CD4-positive, alpha-beta T cell treated with Interleukin-15 for 1 hour (primary cell): Measurements from ENCODE around the gene OR10S1.
"Not testable (repeated sequence)": the region's sequence is repeated elsewhere in the genome, so short reads cannot be mapped to it uniquely, and the experiment has no call there.

Experiments
- DNase-seq: peaks from one replicate; pipeline ENCODE4 v3.0.0-alpha.2; 2020

OR10S1 gene, protein sequence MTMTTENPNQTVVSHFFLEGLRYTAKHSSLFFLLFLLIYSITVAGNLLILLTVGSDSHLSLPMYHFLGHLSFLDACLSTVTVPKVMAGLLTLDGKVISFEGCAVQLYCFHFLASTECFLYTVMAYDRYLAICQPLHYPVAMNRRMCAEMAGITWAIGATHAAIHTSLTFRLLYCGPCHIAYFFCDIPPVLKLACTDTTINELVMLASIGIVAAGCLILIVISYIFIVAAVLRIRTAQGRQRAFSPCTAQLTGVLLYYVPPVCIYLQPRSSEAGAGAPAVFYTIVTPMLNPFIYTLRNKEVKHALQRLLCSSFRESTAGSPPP

DNA sequence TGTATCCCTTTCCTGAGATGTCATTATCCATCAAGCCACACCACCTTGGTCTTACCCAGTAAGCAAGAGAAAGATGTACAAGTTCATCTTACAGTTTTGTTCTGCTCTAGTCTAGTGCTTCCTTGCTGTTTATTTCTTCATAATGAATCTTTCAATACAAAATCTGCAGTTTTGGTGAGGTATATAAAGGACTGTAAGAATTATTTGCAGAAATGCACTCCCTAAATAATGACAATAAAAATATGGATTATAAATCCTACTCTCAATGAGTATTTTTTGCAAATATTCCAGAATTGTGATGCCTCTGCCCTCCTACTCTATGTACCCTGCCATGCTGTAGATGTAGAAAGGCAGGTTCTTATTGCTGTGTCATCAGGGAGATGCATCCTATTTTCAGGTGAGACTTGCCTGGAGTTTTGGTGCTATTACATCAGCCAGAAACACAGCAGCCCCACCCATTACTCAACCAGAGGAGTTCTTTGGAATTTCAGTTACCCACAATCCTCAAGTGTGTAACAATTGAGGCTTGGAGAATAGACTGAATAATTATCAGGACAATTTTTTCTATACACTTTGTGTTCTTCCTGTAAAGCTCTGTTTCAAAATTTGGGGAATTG is at the start of gene OR10S1:
Gene OR10S1 (minus strand): TSS at position 51 of the 617 bp plus-strand sequence. CDS start 117 bp downstream, outside the sequence.
- DNase-seq: no peak

DNA sequence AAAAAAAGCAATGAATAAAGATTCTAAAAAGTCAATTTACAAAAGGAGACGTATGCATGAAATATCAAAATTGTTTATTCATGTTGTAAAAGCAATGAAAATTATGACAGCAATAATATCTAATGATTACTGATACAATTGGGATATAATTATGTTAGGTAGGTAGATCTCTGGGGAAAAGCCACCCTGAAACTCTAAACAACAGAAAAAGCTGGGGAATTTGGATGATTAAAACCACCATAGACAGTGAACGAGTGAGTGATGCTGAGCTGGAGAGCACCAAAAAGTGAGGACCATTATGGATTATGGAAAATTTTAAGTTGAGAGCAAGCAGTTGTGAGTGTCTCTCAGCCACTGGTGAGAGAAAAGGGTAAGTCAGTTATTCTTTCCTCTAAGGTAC is 48.9 kb upstream of the OR10S1 start, which contains the start of gene OR10G8:
Gene OR10G8 (plus strand): TSS at position 301 of the 400 bp plus-strand sequence. CDS start 2,825 bp downstream, outside the sequence.
- DNase-seq: no peak

DNA sequence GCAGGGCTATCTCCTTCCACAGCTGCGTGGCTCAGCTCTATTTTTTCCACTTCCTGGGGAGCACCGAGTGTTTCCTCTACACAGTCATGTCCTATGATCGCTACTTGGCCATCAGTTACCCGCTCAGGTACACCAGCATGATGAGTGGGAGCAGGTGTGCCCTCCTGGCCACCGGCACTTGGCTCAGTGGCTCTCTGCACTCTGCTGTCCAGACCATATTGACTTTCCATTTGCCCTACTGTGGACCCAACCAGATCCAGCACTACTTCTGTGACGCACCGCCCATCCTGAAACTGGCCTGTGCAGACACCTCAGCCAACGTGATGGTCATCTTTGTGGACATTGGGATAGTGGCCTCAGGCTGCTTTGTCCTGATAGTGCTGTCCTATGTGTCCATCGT is 38.3 kb upstream of the OR10S1 start:
- DNase-seq: not testable (repeated sequence)

DNA sequence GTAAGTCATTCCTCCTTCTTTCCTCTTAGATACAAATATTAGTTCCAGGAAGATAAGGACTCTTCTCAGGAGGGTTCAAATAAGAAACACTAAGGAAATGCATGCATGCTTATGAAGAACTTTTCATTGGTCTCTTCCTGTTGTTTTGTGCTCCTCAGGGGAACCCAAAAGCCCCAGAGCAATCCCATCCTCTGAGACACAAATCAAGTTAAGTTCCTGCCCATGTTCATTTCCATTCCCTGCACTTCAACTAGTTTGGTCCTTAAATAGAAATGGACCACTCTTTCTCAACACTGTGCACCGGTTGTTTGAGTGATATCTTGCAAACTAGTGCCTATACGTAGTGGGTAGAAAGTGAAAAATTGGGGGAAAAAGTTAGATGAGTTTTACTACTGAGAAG is 35.1 kb upstream of the OR10S1 start, which contains the start of gene OR10G4:
Gene OR10G4 (plus strand): TSS at position 301 of the 400 bp plus-strand sequence. CDS start 2,578 bp downstream, outside the sequence.
- no peak for DNase-seq

DNA sequence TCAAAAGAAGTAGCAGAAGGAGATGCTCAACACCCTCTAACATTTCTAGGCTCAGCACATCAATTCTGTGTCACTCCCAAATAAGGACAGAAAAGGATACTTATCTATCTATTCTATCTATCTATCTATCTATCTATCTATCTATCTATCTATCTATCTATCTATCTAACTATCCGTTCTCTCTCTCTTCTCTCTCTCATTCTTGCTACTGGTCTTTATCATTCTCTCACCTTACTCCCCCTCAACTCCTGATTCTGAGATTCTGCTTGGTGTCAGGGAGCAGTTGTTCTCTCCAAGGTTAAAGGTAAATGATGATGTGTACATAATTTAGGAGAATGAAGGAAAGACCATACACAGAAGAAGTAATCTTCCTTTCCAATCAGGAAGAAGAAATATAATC is 17.5 kb upstream of the OR10S1 start, which contains the start of gene OR10G6:
Gene OR10G6 (minus strand): TSS at position 43 of the 400 bp plus-strand sequence. CDS start 0 bp downstream, at position 43.
- DNase-seq: no peak

DNA sequence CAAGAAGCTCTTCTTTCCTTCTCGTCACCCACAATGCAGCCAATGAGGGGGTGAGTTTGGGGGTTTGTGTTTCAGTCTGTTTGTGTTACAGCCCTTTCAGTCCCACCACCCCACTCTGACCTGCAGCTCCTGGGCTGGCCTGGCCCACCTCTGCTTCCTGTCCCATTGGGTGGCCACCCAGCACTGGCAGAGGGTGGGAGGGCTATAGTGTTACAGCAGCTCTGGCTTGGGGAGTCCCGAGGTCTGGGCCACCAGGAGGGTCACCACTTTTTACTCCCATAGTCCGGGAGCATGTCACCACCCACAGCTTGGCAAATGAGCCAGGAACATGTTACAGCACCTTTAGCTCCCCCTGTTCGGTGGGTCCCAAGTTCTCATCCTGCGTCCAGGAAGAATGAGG is 1.7 kb upstream of the OR10S1 start:
- DNase-seq: no peak

DNA sequence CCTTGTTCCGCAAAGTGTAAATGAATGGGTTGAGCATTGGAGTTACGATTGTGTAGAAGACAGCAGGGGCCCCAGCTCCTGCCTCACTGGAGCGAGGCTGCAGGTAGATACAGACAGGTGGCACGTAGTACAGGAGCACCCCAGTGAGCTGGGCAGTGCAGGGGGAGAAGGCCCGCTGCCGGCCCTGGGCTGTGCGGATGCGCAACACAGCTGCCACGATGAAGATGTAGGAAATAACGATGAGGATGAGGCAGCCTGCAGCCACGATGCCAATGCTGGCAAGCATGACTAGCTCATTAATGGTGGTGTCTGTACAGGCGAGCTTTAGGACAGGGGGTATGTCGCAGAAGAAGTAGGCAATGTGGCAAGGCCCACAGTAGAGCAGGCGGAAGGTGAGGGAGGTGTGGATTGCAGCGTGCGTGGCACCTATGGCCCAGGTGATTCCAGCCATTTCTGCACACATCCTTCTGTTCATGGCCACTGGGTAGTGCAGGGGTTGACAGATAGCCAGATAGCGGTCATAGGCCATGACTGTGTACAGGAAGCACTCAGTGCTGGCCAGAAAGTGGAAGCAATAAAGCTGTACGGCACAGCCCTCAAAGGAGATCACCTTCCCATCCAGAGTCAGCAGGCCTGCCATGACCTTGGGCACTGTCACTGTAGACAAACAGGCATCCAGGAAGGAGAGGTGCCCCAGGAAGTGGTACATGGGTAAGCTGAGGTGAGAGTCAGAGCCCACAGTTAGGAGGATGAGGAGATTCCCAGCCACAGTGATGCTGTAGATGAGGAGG is 616 bp downstream of the OR10S1 start:
- no peak for DNase-seq

DNA sequence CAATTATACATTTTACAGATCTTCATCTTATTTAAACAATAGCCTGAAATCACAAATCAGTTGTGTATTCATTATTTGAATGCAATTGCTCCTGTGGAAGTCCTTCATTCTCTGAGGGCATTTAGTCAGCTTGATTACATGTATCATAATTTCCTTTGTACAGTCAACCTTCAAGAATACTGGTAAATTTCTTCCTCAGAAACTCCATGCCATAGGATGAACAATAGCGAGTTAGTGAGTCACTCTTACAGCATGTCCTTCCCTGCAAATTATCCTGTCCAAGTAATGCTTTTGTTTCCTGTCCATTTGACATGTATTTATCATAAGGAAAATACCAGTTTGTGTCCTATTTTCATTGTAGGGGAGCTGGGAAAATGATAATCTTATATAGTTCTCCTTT is 3.8 kb downstream of the OR10S1 start:
- no peak for DNase-seq

DNA sequence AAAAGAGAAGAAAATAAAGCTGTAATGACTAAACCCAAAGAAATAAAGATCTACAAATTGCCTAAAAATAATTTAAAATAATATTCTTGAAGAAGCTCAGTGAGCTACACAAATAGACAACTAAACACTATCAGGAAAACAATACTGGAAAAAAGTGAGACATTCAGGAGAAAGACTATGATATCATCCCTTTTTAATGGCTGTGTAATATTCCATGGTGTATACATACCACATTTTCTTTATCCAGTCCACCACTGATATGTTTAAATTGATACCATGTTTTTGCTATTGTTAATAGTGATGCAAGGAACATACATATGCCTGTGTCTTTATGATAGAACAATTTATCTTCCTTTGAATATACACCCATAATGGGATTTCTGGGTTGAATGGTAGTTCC is 20.8 kb downstream of the OR10S1 start:
- no peak for DNase-seq

DNA sequence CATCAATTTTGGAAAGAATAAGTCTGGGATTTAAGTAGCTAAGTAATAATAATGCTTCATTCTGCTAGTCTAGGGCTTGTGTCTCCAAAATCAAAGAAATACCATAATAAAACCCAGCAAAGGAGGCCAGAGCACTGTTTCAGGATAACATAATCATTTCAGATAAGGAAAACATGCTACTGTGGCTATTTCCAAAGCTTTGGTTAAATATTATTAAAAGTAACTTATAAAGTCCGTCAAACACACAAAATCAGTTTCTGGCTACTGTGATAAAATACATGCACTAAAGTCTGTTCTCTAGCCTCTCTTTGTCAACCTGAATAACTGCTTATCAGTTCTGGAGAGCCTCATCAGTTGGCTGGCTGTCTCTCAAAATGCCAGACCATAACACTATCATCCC is 32.4 kb downstream of the OR10S1 start:
- DNase-seq: no peak

DNA sequence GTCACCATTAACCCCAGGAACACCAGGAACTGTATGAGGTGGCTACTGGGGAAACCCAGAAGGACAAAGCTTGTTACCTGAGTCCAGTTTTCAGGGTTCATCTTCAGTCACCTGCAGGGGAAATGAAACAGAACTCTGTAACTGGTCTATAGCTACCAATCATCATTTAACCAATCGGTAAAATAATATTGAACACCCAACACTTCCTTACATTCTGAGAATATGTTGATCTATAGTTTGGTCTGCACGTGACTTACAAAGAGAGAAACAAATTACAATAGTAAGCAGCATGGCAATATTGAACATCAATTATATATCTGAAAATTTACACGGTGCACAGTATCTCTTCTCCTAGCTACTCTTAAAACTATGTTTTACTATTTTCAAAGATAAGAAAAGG is 33.8 kb downstream of the OR10S1 start, which contains the start of gene OR6T1:
Gene OR6T1 (minus strand): TSS at position 101 of the 400 bp plus-strand sequence. CDS start 0 bp downstream, at position 101.
- no peak for DNase-seq

DNA sequence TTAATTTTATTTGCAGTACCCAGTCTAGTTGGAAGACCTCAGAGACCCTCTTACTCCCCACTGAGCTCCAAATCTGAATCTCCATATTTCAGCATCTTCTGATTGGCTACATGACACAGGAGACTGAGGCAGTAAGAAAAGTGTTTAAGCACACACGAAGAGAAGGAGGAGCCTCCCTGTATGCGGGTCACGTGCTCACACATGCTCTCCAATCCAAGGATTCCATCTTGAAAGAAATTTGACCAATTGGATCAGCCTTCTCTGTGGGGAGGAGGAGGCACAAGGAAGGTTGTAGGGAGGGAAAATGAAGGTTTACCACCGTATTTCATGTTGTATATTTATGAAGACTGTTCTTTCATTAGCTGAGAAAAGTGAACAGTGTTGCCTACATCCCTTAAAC is 35.2 kb downstream of the OR10S1 start:
- no peak for DNase-seq

DNA sequence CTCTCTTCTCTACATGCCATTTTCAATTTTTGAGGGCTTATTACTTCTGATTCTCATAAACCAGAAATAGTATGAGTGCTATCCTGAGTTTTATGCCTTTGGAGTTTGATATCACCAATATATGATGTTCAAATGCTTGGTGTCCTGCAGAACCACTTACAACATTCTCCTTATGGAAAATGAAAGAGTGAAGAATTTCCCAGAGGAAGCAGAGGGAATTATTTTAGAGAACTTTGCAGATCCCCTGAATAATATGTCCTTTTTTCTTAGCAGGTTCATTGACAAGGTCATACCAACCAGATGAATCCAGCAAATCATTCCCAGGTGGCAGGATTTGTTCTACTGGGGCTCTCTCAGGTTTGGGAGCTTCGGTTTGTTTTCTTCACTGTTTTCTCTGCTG is 38.3 kb downstream of the OR10S1 start, which contains the start of gene OR4D5:
Gene OR4D5 (plus strand): TSS at position 301 of the 400 bp plus-strand sequence. CDS start 0 bp downstream, at position 301.
- no peak for DNase-seq
